T-cell (primary cell): ENCODE results near the gene POU5F1. TPM values are rescaled to one million over a fixed set of nuclear protein-coding genes. Genes with fewer than 3 reads are reported as not detected.
"Not testable (repeated sequence)": the region's sequence is repeated elsewhere in the genome, so short reads cannot be mapped to it uniquely, and the experiment has no call there.

ENCODE experiments used
- ATAC-seq, 4 experiments: fragments of 200-7000 bp in 3 of 4; fragments of 150-1000 bp in 1 of 4; cut with Tn5 transposase; replicated peaks in 1 of 4; 1 replicate in 3 of 4; 2 replicates in 1 of 4; pipeline ENCODE4 v1.10.0; 2021; ENCODE audit warnings: moderate library complexity in 3 of 4, mild to moderate bottlenecking in 2 of 4, moderate number of reproducible peaks in 1 of 4
- CTCF ChIA-PET, 2 donors: fragments of 300-600 bp; sonication (Branson Sonifier 250); formaldehyde crosslinking; loops; one replicate each; lab custom pipeline; 2022; ENCODE audit warnings: antibody characterized with exemption in 2 of 2; lab: Charles Lee
- POLR2A ChIA-PET, 2 donors: fragments of 300-600 bp; sonication (Branson Sonifier 250); formaldehyde crosslinking; loops; one replicate each; lab custom pipeline; 2022; ENCODE audit warnings: antibody characterized with exemption in 2 of 2; lab: Charles Lee
- DNase-seq, 35 experiments: peaks; one replicate each; pipeline versions ENCODE4 v3.0.0 to v3.0.0-alpha.2; 2013 to 2023
- H3K27ac ChIP-seq: one replicate; pipeline ENCODE4 v1.5.1; 2013; ENCODE audit warnings: low read length
- H3K27me3 ChIP-seq, 2 experiments: replicated peaks in 1 of 2; 1 replicate in 1 of 2; 2 replicates in 1 of 2; pipeline versions ENCODE4 v1.6.1 to v1.7.0; 2013; ENCODE audit warnings: low read length in 1 of 2, mixed read lengths in 1 of 2; ENCODE audit not compliant: control insufficient read depth in 2 of 2, insufficient read depth in 2 of 2; ENCODE audit errors: extremely low read depth in 1 of 2
- H3K36me3 ChIP-seq, 2 donors: 1 replicate in 1 of 2; 2 replicates in 1 of 2; pipeline versions ENCODE4 v1.6.1 to v1.7.0; 2013; ENCODE audit warnings: low read length in 1 of 2; ENCODE audit not compliant: control insufficient read depth in 2 of 2, insufficient read depth in 1 of 2; ENCODE audit errors: extremely low read depth in 1 of 2
- H3K4me1 ChIP-seq, 2 experiments: 1 replicate in 1 of 2; 2 replicates in 1 of 2; pipeline versions ENCODE4 v1.6.1 to v1.7.0; 2013; ENCODE audit warnings: low read length in 2 of 2, mixed read lengths in 1 of 2; ENCODE audit not compliant: insufficient read depth in 2 of 2, control insufficient read depth in 1 of 2; ENCODE audit errors: extremely low read depth in 1 of 2
- H3K4me3 ChIP-seq, 2 donors: 1 replicate in 1 of 2; 2 replicates in 1 of 2; pipeline versions ENCODE4 v1.5.1 to v1.7.0; 2013; ENCODE audit warnings: mild to moderate bottlenecking in 2 of 2, low read length in 1 of 2, moderate library complexity in 1 of 2; ENCODE audit not compliant: control insufficient read depth in 1 of 2; ENCODE audit errors: extremely low read depth in 1 of 2
- H3K9me3 ChIP-seq: 2 replicates; pipeline ENCODE4 v1.7.0; 2013
- H3K27ac Mint-ChIP-seq, 2 donors: one replicate each; pipeline ENCODE4 v1.8.0; 2020 to 2021; ENCODE audit warnings: mild to moderate bottlenecking in 2 of 2, mixed read lengths in 2 of 2
- H3K27me3 Mint-ChIP-seq, 2 donors: one replicate each; pipeline ENCODE4 v1.8.0; 2021 to 2022; ENCODE audit warnings: mixed read lengths in 2 of 2
- H3K36me3 Mint-ChIP-seq: one replicate; pipeline ENCODE4 v1.8.0; 2021; ENCODE audit warnings: mixed read lengths
- H3K4me1 Mint-ChIP-seq, 3 donors: one replicate each; pipeline ENCODE4 v1.8.0; 2020 to 2022; ENCODE audit warnings: mixed read lengths in 3 of 3, mild to moderate bottlenecking in 1 of 3
- H3K4me3 Mint-ChIP-seq, 3 donors: one replicate each; pipeline ENCODE4 v1.8.0; 2020 to 2022; ENCODE audit warnings: mild to moderate bottlenecking in 3 of 3, mixed read lengths in 3 of 3, moderate library complexity in 3 of 3
- H3K9me3 Mint-ChIP-seq, 3 donors: one replicate each; pipeline ENCODE4 v1.8.0; 2020 to 2022; ENCODE audit warnings: mixed read lengths in 3 of 3
- WGBS: methylation state at CpG from one replicate; pipeline ENCODE4 v1.1.5; 2013; ENCODE audit warnings: missing lambda C conversion rate; ENCODE audit not compliant: insufficient coverage; 5-methylcytosine and 5-hydroxymethylcytosine counted together
- total RNA-seq, 35 experiments: library from RNA in 6 of 35; stranded (reverse) in 6 of 35; fragments of 120-200 nt in 1 of 35; gene quantifications; one replicate each; pipeline versions ENCODE4 v1.2.1 to v1.2.4 and lab custom pipeline; 2013 to 2026

Gene POU5F1
- total RNA-seq, 5 donors from 2014 or later (not counting 1 experiment from before 2014, with no cell fraction given) = 0.61 to 3.9 (median 2.9) TPM; not detected in 1

- DNase-seq = no peak
- no peaks in the 10 kb centered on the region for H3K27me3 Mint-ChIP-seq
- H3K9me3 Mint-ChIP-seq = no peaks in the 10 kb centered on the region
- H3K4me1 ChIP-seq = no peaks in the 10 kb centered on the region
- H3K27ac Mint-ChIP-seq = no peak overlapping the region
- no peaks in the 10 kb centered on the region for H3K36me3 Mint-ChIP-seq
- no peak for ATAC-seq
- ChIA-PET POLR2A (no interaction called here), CTCF (no interaction called here)
- H3K27me3 ChIP-seq = no peaks in the 10 kb centered on the region
- WGBS = 94% methylated on average over 2 of the region's 5 CpGs
- no peaks in the 10 kb centered on the region for H3K9me3 ChIP-seq
- H3K4me1 Mint-ChIP-seq = peaks cover 0 to 7% (median 0%) of the 10 kb centered on the region in 3 donors
- H3K4me3 Mint-ChIP-seq = no peak overlapping the region
- peaks cover 0 to 5% of the 10 kb centered on the region in 2 donors for H3K36me3 ChIP-seq
- H3K4me3 ChIP-seq = no peak overlapping the region
- no peak overlapping the region for H3K27ac ChIP-seq
These were observed 4.5 kb downstream of the POU5F1 start for GRCh38 chr6:31165986-31166385.

- H3K4me3 ChIP-seq, H3K4me3 Mint-ChIP-seq, POLR2A ChIA-PET, H3K9me3 Mint-ChIP-seq, H3K27me3 Mint-ChIP-seq, DNase-seq, H3K36me3 ChIP-seq, ATAC-seq, H3K4me1 Mint-ChIP-seq, H3K27ac ChIP-seq, H3K27ac Mint-ChIP-seq, H3K9me3 ChIP-seq, H3K27me3 ChIP-seq, H3K36me3 Mint-ChIP-seq, H3K4me1 ChIP-seq: not testable (repeated sequence)
- CTCF ChIA-PET = interaction anchor here in 1 of 2 donors (0.8 kb wide), 1 partner anchor 34 kb away, joined by 4 read pairs; no protein-coding TSS in a partner anchor
- 70% methylated on average over 6 of the region's 17 CpGs for WGBS
These were observed 5.2 kb downstream of the POU5F1 start for GRCh38 chr6:31165064-31165832.

- peaks cover 0 to 12% (median 5%) of the 10 kb centered on the region in 3 donors for H3K4me1 Mint-ChIP-seq
- H3K4me3 ChIP-seq, H3K9me3 Mint-ChIP-seq, H3K27me3 Mint-ChIP-seq, H3K27me3 ChIP-seq, H3K4me1 ChIP-seq, DNase-seq, H3K36me3 Mint-ChIP-seq, H3K27ac Mint-ChIP-seq, H3K4me3 Mint-ChIP-seq, ATAC-seq, POLR2A ChIA-PET, H3K36me3 ChIP-seq, H3K27ac ChIP-seq, H3K9me3 ChIP-seq: not testable (repeated sequence)
- no CpG with 5 or more reads among the region's 9 CpGs for WGBS
- CTCF ChIA-PET = interaction anchor here in 1 of 2 donors (0.8 kb wide), 1 partner anchor 34 kb away, joined by 4 read pairs; no protein-coding TSS in a partner anchor
These were observed 5.9 kb downstream of the POU5F1 start for GRCh38 chr6:31164475-31165063.

- DNase-seq = no peak
- no peaks in the 10 kb centered on the region for H3K9me3 Mint-ChIP-seq
- H3K27me3 Mint-ChIP-seq = no peaks in the 10 kb centered on the region
- ChIA-PET CTCF (no interaction called here), POLR2A (no interaction called here)
- no peak for ATAC-seq
- H3K27me3 ChIP-seq = no peaks in the 10 kb centered on the region
- no peaks in the 10 kb centered on the region for H3K9me3 ChIP-seq
- H3K4me1 Mint-ChIP-seq = peaks cover 3 to 18% (median 12%) of the 10 kb centered on the region in 3 donors
- peaks cover 0 to 5% of the 10 kb centered on the region in 2 donors for H3K36me3 ChIP-seq
- peaks cover 3 to 10% of the 10 kb centered on the region in 2 experiments for H3K4me1 ChIP-seq
- H3K27ac ChIP-seq = no peak overlapping the region
- no peak overlapping the region for H3K4me3 ChIP-seq
- no peaks in the 10 kb centered on the region for H3K36me3 Mint-ChIP-seq
- no peak overlapping the region for H3K4me3 Mint-ChIP-seq
- H3K27ac Mint-ChIP-seq = no peak overlapping the region
These were observed 6.6 kb downstream of the POU5F1 start for GRCh38 chr6:31163922-31164321.

GRCh38 chr6:31162463-31163165 lies 7.9 kb downstream of the POU5F1 start:
- Histone ChIP-seq H3K27ac (no peak overlapping the region), H3K27me3 (no peaks in the 10 kb centered on the region), H3K36me3 (peaks cover 0 to 5% of the 10 kb centered on the region in 2 donors), H3K9me3 (no peaks in the 10 kb centered on the region), H3K4me3 (no peak overlapping the region), H3K4me1 (peaks cover 5 to 18% of the 10 kb centered on the region in 2 experiments)
- Mint-ChIP-seq H3K4me3 (no peak overlapping the region), H3K27me3 (no peaks in the 10 kb centered on the region), H3K27ac (no peak overlapping the region), H3K36me3 (no peaks in the 10 kb centered on the region), H3K9me3 (no peaks in the 10 kb centered on the region), H3K4me1 (peaks cover 17 to 29% (median 21%) of the 10 kb centered on the region in 3 donors)
- ChIA-PET CTCF (no interaction called here), POLR2A (interaction anchor here in 1 of 2 donors (0.6 to 0.8 kb wide), 2 partner anchors 13 to 18 kb away, joined by 3 read pairs; no protein-coding TSS in a partner anchor)
- ATAC-seq (no peak), DNase-seq (no peak)
- WGBS = 95% methylated on average over 10 of the region's 13 CpGs
